Measurements from ENCODE around the gene ZNF76.

DNA sequence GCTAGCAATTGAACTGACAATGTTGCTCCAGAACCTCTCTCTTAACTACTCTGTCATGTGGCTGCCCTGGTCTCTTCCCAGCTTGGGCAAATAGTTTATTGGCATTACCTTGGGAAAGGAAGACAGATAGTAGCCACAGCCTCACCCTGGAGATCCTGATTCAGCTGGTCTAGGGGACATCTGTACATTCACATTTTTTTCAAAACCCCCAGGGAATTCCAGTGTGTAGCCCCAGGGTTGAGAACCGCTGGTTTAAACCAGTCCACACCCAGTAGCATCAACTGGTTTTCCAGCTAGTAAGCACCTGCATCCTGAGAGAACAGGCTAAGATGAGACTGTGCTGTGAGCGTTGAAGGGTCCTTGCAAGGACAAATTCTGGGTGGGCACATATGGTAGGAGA, 36.1 kb upstream of the ZNF76 start:
- TF ChIP-seq, protein P1, sequence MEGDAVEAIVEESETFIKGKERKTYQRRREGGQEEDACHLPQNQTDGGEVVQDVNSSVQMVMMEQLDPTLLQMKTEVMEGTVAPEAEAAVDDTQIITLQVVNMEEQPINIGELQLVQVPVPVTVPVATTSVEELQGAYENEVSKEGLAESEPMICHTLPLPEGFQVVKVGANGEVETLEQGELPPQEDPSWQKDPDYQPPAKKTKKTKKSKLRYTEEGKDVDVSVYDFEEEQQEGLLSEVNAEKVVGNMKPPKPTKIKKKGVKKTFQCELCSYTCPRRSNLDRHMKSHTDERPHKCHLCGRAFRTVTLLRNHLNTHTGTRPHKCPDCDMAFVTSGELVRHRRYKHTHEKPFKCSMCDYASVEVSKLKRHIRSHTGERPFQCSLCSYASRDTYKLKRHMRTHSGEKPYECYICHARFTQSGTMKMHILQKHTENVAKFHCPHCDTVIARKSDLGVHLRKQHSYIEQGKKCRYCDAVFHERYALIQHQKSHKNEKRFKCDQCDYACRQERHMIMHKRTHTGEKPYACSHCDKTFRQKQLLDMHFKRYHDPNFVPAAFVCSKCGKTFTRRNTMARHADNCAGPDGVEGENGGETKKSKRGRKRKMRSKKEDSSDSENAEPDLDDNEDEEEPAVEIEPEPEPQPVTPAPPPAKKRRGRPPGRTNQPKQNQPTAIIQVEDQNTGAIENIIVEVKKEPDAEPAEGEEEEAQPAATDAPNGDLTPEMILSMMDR (conservative IDR thresholded peaks at IDR 0.05), result no peak
- TF ChIP-seq EZH2 (IDR thresholded peaks at IDR 0.05; ENCODE audit: low read depth), result no peak
